Measurements from ENCODE around the gene ERICH4. TPM values are rescaled to one million over a fixed set of nuclear protein-coding genes. Genes with fewer than 3 reads are reported as not detected.

ERICH4 gene
- total and polyA plus RNA-seq, 2 of the 4 experiments (the other 2 are of a cell fraction), result not detected

DNA sequence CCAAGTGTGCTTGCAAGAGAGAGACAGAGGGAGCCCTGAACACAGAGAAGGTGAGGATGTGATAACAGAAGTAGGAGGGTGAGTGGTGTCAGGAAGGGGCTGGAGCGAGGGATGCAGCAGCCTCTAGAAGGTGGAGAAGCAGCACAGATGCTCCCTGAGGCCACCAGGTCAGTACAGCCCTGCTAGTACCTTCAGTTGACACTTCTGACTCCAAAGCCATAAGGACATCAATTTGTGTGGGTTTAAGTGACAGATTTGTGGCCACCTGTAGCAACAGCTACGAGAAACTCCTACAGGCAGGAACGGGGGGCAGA lies 6.9 kb downstream of the ERICH4 start:
- H3K4ac ChIP-seq (ENCODE audit: low read depth, low read length), result no peak overlapping the region
- peaks cover 3% of the 10 kb centered on the region for H3K27me3 ChIP-seq (ENCODE audit: control insufficient read depth, insufficient read depth, low read length)
- H3K4me2 ChIP-seq (ENCODE audit: low read depth, low read length), result no peak overlapping the region
- peak overlapping the region; percentile 35 for H2AFZ ChIP-seq (replicated peaks; ENCODE audit: low read length, poor library complexity)
- no peak overlapping the region for H3K9ac ChIP-seq (ENCODE audit: low read depth, low read length)
- in situ Hi-C loops (cut with MboI; ENCODE audit: low sequenced_read_pairs) (no loop called here), intact Hi-C loops (cut with micrococcal nuclease) (loop anchor here (1.0 kb wide), 3 partner anchors 87 to 120 kb away; no protein-coding TSS in a partner anchor), dilution Hi-C loops (cut with HindIII; ENCODE audit: low sequenced_read_pairs, unreplicated experiment) (no loop called here)
- no peak for TF ChIP-seq MXI1 (IDR thresholded peaks at IDR 0.05; ENCODE audit: borderline replicate concordance, low read depth, low read length)
- TF ChIP-seq NFE2L2 (IDR thresholded peaks at IDR 0.05; ENCODE audit: low read depth, low read length), result no peak
- TF ChIP-seq SMC3 (IDR thresholded peaks at IDR 0.05; ENCODE audit: low read depth, low read length), result no peak
- TF ChIP-seq CEBPB (IDR thresholded peaks at IDR 0.05; ENCODE audit: low read depth, low read length), result no peak
- TF ChIP-seq RCOR1 (IDR thresholded peaks at IDR 0.05; ENCODE audit: insufficient replicate concordance, low read length), result no peak
- TF ChIP-seq, protein P1, sequence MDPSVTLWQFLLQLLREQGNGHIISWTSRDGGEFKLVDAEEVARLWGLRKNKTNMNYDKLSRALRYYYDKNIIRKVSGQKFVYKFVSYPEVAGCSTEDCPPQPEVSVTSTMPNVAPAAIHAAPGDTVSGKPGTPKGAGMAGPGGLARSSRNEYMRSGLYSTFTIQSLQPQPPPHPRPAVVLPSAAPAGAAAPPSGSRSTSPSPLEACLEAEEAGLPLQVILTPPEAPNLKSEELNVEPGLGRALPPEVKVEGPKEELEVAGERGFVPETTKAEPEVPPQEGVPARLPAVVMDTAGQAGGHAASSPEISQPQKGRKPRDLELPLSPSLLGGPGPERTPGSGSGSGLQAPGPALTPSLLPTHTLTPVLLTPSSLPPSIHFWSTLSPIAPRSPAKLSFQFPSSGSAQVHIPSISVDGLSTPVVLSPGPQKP (IDR thresholded peaks at IDR 0.05; ENCODE audit: borderline replicate concordance, low read depth, low read length), result no peak
- no peak for TF ChIP-seq FOS (IDR thresholded peaks at IDR 0.05; ENCODE audit: low read depth, low read length)
- TF ChIP-seq BHLHE40 (IDR thresholded peaks at IDR 0.05; ENCODE audit: low read depth, low read length), result no peak
- BruUV-seq (replicated peaks), result no TSS peak
- ATAC-seq (ENCODE audit: low read depth) (no peak), DNase-seq (no peak)
- ChIA-PET CTCF (interaction anchor here (0.7 to 1.8 kb wide), 3 partner anchors 113 to 117 kb away, joined by 3 to 5 read pairs (median 4); no protein-coding TSS in a partner anchor), POLR2A (ENCODE audit: unreplicated experiment) (no interaction called here)
- no peak overlapping the region for H2BK5ac ChIP-seq (ENCODE audit: low read depth, low read length, poor library complexity, severe bottlenecking)
- H3K9me1 ChIP-seq (ENCODE audit: insufficient read depth, low read length), result no peaks in the 10 kb centered on the region
- H2BK20ac ChIP-seq (ENCODE audit: low read depth, low read length), result no peak overlapping the region
- no peak overlapping the region for H4K91ac ChIP-seq (ENCODE audit: insufficient read depth, low read depth, low read length)
- H2BK120ac ChIP-seq (ENCODE audit: low read depth, low read length), result no peak overlapping the region
- no peak overlapping the region for H4K8ac ChIP-seq (ENCODE audit: low read depth in 2 of 2, low read length in 2 of 2)
- no peak overlapping the region for H3K27ac ChIP-seq (ENCODE audit: insufficient read depth, low read length)
- H3K36me3 ChIP-seq (ENCODE audit: control insufficient read depth, insufficient read depth, low read length), result no peaks in the 10 kb centered on the region
- H3K4me3 ChIP-seq (ENCODE audit: insufficient read depth, low read depth, low read length), result no peak overlapping the region
- no peak overlapping the region for H2AK9ac ChIP-seq (replicated peaks; ENCODE audit: low read depth, low read length, poor library complexity)
- no CpG with 5 or more reads among the region's 3 CpGs for WGBS, 2 experiments (ENCODE audit: extremely low coverage in 2 of 2, insufficient read length in 1 of 2)
- H2AK5ac ChIP-seq (ENCODE audit: low read depth, low read length), result no peak overlapping the region
- no peak overlapping the region for H3K14ac ChIP-seq (replicated peaks; ENCODE audit: low read depth, low read length)
- H3K23ac ChIP-seq (ENCODE audit: low read depth, low read length), result no peak overlapping the region
- no peak overlapping the region for H4K5ac ChIP-seq (ENCODE audit: low read depth, low read length)
- no peaks in the 10 kb centered on the region for H3K79me1 ChIP-seq (ENCODE audit: low read depth in 1 of 2, low read length in 2 of 2)
- H3K4me1 ChIP-seq (ENCODE audit: control insufficient read depth, insufficient read depth, low read length), result no peaks in the 10 kb centered on the region
- H3K56ac ChIP-seq (ENCODE audit: extremely low read depth, insufficient read depth, low read length), result no peak overlapping the region
- H3K18ac ChIP-seq (ENCODE audit: low read depth, low read length), result no peak overlapping the region
- H2BK15ac ChIP-seq (ENCODE audit: low read depth, low read length), result no peak overlapping the region
- H4K20me1 ChIP-seq (ENCODE audit: insufficient read depth, low read length), result no peaks in the 10 kb centered on the region
- no peaks in the 10 kb centered on the region for H3K9me3 ChIP-seq (ENCODE audit: control insufficient read depth, insufficient read depth, low read length)
